ENCODE results near the gene PRADC1. TPM values are rescaled to one million over a fixed set of nuclear protein-coding genes. Genes with fewer than 3 reads are reported as not detected.
A peak's percentile ranks its signal among the peaks of the same experiment; 100 is the strongest.
"Not testable (repeated sequence)": the region's sequence is repeated elsewhere in the genome, so short reads cannot be mapped to it uniquely, and the experiment has no call there.

The PRADC1 gene
- total and polyA plus RNA-seq, 2 donors (not counting 3 experiments of a cell fraction or from before 2014, with no cell fraction given): 19.6 to 32.7 TPM

GRCh38 chr2:73202156-73203054 is 30.6 kb downstream of the PRADC1 start, which contains the start of gene NOTO:
TSS of gene NOTO (plus strand) at chr2:73202574. CDS start at chr2:73202667, 93 bp downstream.
- peak; percentile 100 for TF ChIP-seq EZH2 (IDR thresholded peaks at IDR 0.05; ENCODE audit: borderline replicate concordance, low read depth, low read length, severe bottlenecking)
- no peak for TF ChIP-seq FOS (IDR thresholded peaks at IDR 0.05; ENCODE audit: borderline replicate concordance, insufficient read depth, low read length)
- H3K4me3 ChIP-seq (replicated peaks in 1 of 3; ENCODE audit: insufficient read depth in 1 of 3, low read depth in 1 of 3, low read length in 3 of 3): peak within 1 kb of the TSS in 1 of 3 experiments; percentile 4
- H3K36me3 ChIP-seq (ENCODE audit: control insufficient read depth in 2 of 2, extremely low read depth in 1 of 2, insufficient read depth in 2 of 2, low read length in 2 of 2): no peaks in the 10 kb centered on the region
- BruUV-seq (replicated peaks): no TSS peak
- peaks cover 40 to 63% of the 10 kb centered on the region in 2 experiments for H3K27me3 ChIP-seq (ENCODE audit: control insufficient read depth in 2 of 2, insufficient read depth in 2 of 2, low read length in 2 of 2)
- H3K9me3 ChIP-seq (replicated peaks; ENCODE audit: control insufficient read depth, insufficient read depth, low read length): no peaks in the 10 kb centered on the region
- no peaks in the 10 kb centered on the region for H3K9me1 ChIP-seq (replicated peaks; ENCODE audit: control insufficient read depth, extremely low read depth, insufficient read depth, low read length)
- intact Hi-C loops (cut with micrococcal nuclease): no loop called here
- H3K27ac ChIP-seq (ENCODE audit: insufficient read depth, low read depth, low read length): no peak within 1 kb of the TSS
- no peak for DNase-seq (ENCODE audit: low read depth, low spot score)
- peaks cover 5% of the 10 kb centered on the region for H3K4me1 ChIP-seq (ENCODE audit: control insufficient read depth, extremely low read depth, insufficient read depth, low read length)
- no peak for FAIRE-seq
- H2AFZ ChIP-seq (ENCODE audit: low read depth, low read length): peak within 1 kb of the TSS; percentile 48
- dilution Hi-C loops (cut with MboI; ENCODE audit: extremely low pct_ligation_motif_present, low sequenced_read_pairs): no loop called here
- peak within 1 kb of the TSS; percentile 51 for H3K4me2 ChIP-seq (ENCODE audit: insufficient read depth, low read length)
- POLR2A ChIA-PET: no interaction called here
- H3K79me2 ChIP-seq (ENCODE audit: control insufficient read depth, insufficient read depth, low read length): no peaks in the 10 kb centered on the region
- CTCF ChIA-PET: interaction anchor here (1.0 to 1.3 kb wide), 3 partner anchors 10 to 25 kb away, joined by 4 to 5 read pairs (median 5); no protein-coding TSS in a partner anchor
- H3K9ac ChIP-seq (replicated peaks; ENCODE audit: extremely low read depth, insufficient read depth, low read length): no peak within 1 kb of the TSS
- no peaks in the 10 kb centered on the region for H4K20me1 ChIP-seq (replicated peaks; ENCODE audit: control insufficient read depth, extremely low read depth, insufficient read depth, low read length)

GRCh38 chr2:73200281-73200680 is 32.8 kb downstream of the PRADC1 start:
- H4K20me1 ChIP-seq (replicated peaks; ENCODE audit: control insufficient read depth, extremely low read depth, insufficient read depth, low read length); H3K36me3 ChIP-seq (ENCODE audit: control insufficient read depth in 2 of 2, extremely low read depth in 1 of 2, insufficient read depth in 2 of 2, low read length in 2 of 2); POLR2A ChIA-PET; H3K4me2 ChIP-seq (ENCODE audit: insufficient read depth, low read length); H3K4me3 ChIP-seq (replicated peaks in 1 of 3; ENCODE audit: insufficient read depth in 1 of 3, low read depth in 1 of 3, low read length in 3 of 3); H3K9me3 ChIP-seq (replicated peaks; ENCODE audit: control insufficient read depth, insufficient read depth, low read length); FAIRE-seq; H3K27ac ChIP-seq (ENCODE audit: insufficient read depth, low read depth, low read length); H2AFZ ChIP-seq (ENCODE audit: low read depth, low read length); H3K79me2 ChIP-seq (ENCODE audit: control insufficient read depth, insufficient read depth, low read length); H3K9ac ChIP-seq (replicated peaks; ENCODE audit: extremely low read depth, insufficient read depth, low read length); DNase-seq (ENCODE audit: low read depth, low spot score); H3K4me1 ChIP-seq (ENCODE audit: control insufficient read depth, extremely low read depth, insufficient read depth, low read length); BruUV-seq (replicated peaks); dilution Hi-C loops (cut with MboI; ENCODE audit: extremely low pct_ligation_motif_present, low sequenced_read_pairs); H3K9me1 ChIP-seq (replicated peaks; ENCODE audit: control insufficient read depth, extremely low read depth, insufficient read depth, low read length); intact Hi-C loops (cut with micrococcal nuclease): not testable (repeated sequence)
- peaks cover 44 to 58% of the 10 kb centered on the region in 2 experiments for H3K27me3 ChIP-seq (ENCODE audit: control insufficient read depth in 2 of 2, insufficient read depth in 2 of 2, low read length in 2 of 2)
- CTCF ChIA-PET: interaction anchor here (1.4 kb wide), 1 partner anchor 12 kb away, joined by 6 read pairs; no protein-coding TSS in a partner anchor
